Upper lobe of left lung (tissue), 6 donors: ENCODE results near the gene DCPS. TPM values are rescaled to one million over a fixed set of nuclear protein-coding genes. Genes with fewer than 3 reads are reported as not detected.
"Not testable (repeated sequence)": the region's sequence is repeated elsewhere in the genome, so short reads cannot be mapped to it uniquely, and the experiment has no call there.

ENCODE experiments used
- ATAC-seq, 2 donors: fragments of 200-7000 bp; cut with Tn5 transposase; one replicate each; pipeline ENCODE4 v1.9.1; 2022; ENCODE audit warnings: mild to moderate bottlenecking in 2 of 2, moderate library complexity in 2 of 2; ENCODE audit not compliant: low FRiP score in 2 of 2
- DNase-seq, 2 donors: peaks; one replicate each; pipeline ENCODE4 v3.0.0-alpha.2; 2019 to 2020
- H3K27ac ChIP-seq, 4 donors: fragments of 200-600 bp; sonication (generic); one replicate each; pipeline ENCODE4 v1.5.1; 2016 to 2019
- H3K27me3 ChIP-seq, 4 donors: fragments of 200-600 bp; sonication (generic); one replicate each; pipeline ENCODE4 v1.5.1; 2017 to 2019
- H3K36me3 ChIP-seq, 4 donors: fragments of 200-600 bp; sonication (generic); one replicate each; pipeline ENCODE4 v1.5.1; 2016 to 2019
- H3K4me1 ChIP-seq, 4 donors: fragments of 200-600 bp; sonication (generic); one replicate each; pipeline ENCODE4 v1.5.1; 2018 to 2019
- H3K4me3 ChIP-seq, 4 donors: fragments of 200-600 bp; sonication (generic); one replicate each; pipeline ENCODE4 v1.5.1; 2017 to 2019; ENCODE audit warnings: mild to moderate bottlenecking in 2 of 4, moderate library complexity in 1 of 4
- H3K9me3 ChIP-seq, 4 donors: fragments of 200-600 bp; sonication (generic); one replicate each; pipeline ENCODE4 v1.5.1; 2018 to 2019
- CTCF ChIP-seq, 6 experiments: fragments of 450-650 bp in 4 of 6; fragments of 200-600 bp in 2 of 6; sonication (generic) in 2 of 6; IDR thresholded peaks; one replicate each; pipeline ENCODE4 v1.5.1; 2016 to 2019; ENCODE audit warnings: antibody characterized with exemption in 6 of 6
- EP300 ChIP-seq, 4 donors: sonication (generic); formaldehyde crosslinking; IDR thresholded peaks; one replicate each; pipeline ENCODE4 v1.5.1; 2017; ENCODE audit warnings: antibody characterized with exemption in 4 of 4, control low read depth in 2 of 4
- POLR2A ChIP-seq, 4 donors: fragments of 450-650 bp; IDR thresholded peaks; one replicate each; pipeline ENCODE4 v1.5.1; 2016 to 2017; ENCODE audit warnings: antibody characterized with exemption in 4 of 4, mild to moderate bottlenecking in 2 of 4
- POLR2AphosphoS5 ChIP-seq, 2 donors: sonication (generic); formaldehyde crosslinking; IDR thresholded peaks; one replicate each; pipeline ENCODE4 v1.5.1; 2017; ENCODE audit warnings: antibody characterized with exemption in 2 of 2
- WGBS, 2 donors: methylation state at CpG; one replicate each; pipeline ENCODE4 v1.1.5; 2017 to 2018; 5-methylcytosine and 5-hydroxymethylcytosine counted together
- total RNA-seq, 6 donors: library from RNA; depleted of rRNA in 4 of 6; stranded (reverse); fragments of >200 nt in 4 of 6; gene quantifications; one replicate each; pipeline versions ENCODE4 v1.1.0 to v1.2.1, GENCODE V29; 2016 to 2021
- donor health status: DM: no; HTN: no; CAD: no; lungs with moderate emphysema.
- donor health status: DM: no; HTN: yes; CAD: no; lungs with severe emphysema.

DCPS gene
- total RNA-seq, 6 donors from 2014 or later = 6.3 to 21.4 (median 14.1) TPM

DNA sequence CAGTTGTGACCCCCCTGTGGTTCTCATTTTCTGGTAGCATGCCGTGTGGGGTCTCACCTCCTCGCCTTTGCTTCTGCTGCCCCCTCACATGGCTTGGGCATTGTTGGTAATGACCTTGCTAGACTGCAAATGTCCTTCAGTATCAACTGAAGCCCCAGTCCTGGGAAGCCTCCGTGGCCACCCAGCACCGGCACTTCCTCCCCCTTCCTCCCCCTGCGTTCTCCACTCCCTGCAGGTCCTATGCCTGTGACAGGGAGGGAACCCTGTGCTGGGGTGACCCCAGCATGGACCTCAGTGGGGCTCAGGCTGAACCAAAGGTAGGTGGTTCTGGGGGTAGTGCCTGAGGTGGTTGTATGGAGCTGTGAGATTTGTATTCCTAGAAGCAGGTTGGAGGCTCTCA lies 57.5 kb downstream of the DCPS start:
- H3K36me3 ChIP-seq = no peaks in the 10 kb centered on the region
- no peaks in the 10 kb centered on the region for H3K9me3 ChIP-seq
- no peak overlapping the region for H3K27ac ChIP-seq
- TF ChIP-seq EP300 (IDR thresholded peaks at IDR 0.05) (no peak), POLR2AphosphoS5 (IDR thresholded peaks at IDR 0.05) (no peak), POLR2A (IDR thresholded peaks at IDR 0.05) (no peak), CTCF (IDR thresholded peaks at IDR 0.05) (no peak)
- H3K4me1 ChIP-seq = peaks cover 9 to 49% (median 21%) of the 10 kb centered on the region in 4 donors
- no peak for ATAC-seq
- 67 to 85% methylated on average over 5 of the region's 5 CpGs for WGBS, 2 donors
- no peaks in the 10 kb centered on the region for H3K27me3 ChIP-seq
- no peak overlapping the region for H3K4me3 ChIP-seq
- DNase-seq = no peak

DNA sequence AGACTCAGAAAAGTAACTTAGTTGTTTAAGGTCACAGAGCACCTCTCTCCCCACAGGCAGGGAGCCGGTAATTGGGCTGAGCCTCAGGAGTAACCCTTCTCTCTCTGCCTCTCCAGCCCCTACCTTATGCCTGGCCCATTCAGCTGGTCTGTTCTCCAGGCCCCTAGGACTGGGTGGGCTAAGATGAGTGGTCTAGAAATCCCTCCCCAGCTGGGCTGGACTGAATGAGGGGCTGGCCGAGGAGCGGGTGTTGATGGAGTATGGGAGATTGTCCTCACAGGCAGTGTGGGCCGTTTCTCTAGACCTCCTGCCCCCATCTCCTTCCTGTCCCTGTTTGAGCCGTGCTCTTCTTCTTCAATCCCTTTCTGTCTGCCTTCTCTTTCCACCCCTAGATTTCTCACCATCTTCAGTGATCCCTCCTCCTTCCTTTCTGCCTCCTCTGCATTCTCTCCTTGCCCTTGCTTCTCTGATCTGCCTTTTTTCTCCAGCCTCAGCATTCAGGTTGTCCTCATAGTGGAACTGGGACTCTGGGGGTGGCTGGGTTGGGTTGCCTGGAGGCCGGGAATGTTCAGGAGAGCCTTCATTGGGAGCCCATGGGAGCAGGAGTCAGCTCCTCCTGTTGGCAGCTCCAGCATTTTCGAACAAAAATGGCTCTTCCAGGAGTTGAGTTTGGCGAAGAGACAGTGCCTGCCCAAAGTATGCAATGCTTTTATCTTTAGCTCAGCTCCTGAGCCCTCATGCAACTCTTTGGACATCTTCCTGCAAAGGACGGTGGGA lies 59.2 kb downstream of the DCPS start:
- H3K27ac ChIP-seq = peak overlapping the region in 2 of 4 donors; percentile 12 to 64

DNA sequence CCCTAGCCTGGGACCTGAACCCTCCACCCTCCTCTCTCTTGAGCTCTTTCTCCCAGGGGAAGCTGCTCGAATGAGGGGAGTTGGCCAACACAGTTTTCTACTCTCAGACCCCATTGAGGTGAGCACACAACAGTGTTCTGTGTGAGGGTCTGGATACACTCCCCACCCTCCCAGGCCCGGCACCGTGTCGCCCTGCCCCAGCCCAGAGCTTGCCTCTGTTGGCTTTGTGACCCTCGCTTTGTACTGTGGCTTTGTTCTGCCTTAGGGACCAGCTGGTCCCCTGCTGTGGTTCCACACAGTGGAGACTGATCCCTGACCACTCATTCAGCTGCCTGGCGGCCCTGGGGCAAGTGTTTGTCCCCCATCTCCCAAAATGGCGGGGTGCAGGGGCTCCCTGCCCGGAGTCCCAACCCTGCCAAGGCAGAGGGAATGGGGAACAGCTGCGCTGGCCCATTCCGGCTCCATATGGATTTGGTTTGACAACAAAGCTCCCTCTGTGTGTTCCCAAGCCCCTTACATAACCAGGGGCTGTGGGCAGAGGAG lies 59.9 kb downstream of the DCPS start:
- no peak overlapping the region for H3K4me3 ChIP-seq
- peaks cover 12 to 44% (median 26%) of the 10 kb centered on the region in 4 donors for H3K4me1 ChIP-seq
- H3K27me3 ChIP-seq = no peaks in the 10 kb centered on the region
- no peaks in the 10 kb centered on the region for H3K9me3 ChIP-seq
- ATAC-seq = no peak
- peak in 1 of 2 donors; percentile 39 for DNase-seq
- 89 to 94% methylated on average over 8 to 9 of the region's 10 CpGs for WGBS, 2 donors
- no peak for TF ChIP-seq CTCF (IDR thresholded peaks at IDR 0.05)
- TF ChIP-seq POLR2AphosphoS5 (IDR thresholded peaks at IDR 0.05) = no peak
- TF ChIP-seq POLR2A (IDR thresholded peaks at IDR 0.05) = no peak
- TF ChIP-seq EP300 (IDR thresholded peaks at IDR 0.05) = no peak
- H3K36me3 ChIP-seq = no peaks in the 10 kb centered on the region
- H3K27ac ChIP-seq = peak overlapping the region in 2 of 4 donors; percentile 12 to 64

More for the DNA sequence above, 59.2 kb downstream of the DCPS start:
- DNase-seq (no peak), ATAC-seq (no peak)
- H3K36me3 ChIP-seq = no peaks in the 10 kb centered on the region
- peaks cover 8 to 44% (median 24%) of the 10 kb centered on the region in 4 donors for H3K4me1 ChIP-seq
- H3K9me3 ChIP-seq = no peaks in the 10 kb centered on the region
- H3K4me3 ChIP-seq = no peak overlapping the region
- WGBS, 2 donors = 75% methylated on average over 9 of the region's 9 CpGs
- H3K27me3 ChIP-seq = no peaks in the 10 kb centered on the region
- no peak for TF ChIP-seq POLR2A (IDR thresholded peaks at IDR 0.05)
- no peak for TF ChIP-seq EP300 (IDR thresholded peaks at IDR 0.05)
- TF ChIP-seq CTCF (IDR thresholded peaks at IDR 0.05) = no peak
- no peak for TF ChIP-seq POLR2AphosphoS5 (IDR thresholded peaks at IDR 0.05)

DNA sequence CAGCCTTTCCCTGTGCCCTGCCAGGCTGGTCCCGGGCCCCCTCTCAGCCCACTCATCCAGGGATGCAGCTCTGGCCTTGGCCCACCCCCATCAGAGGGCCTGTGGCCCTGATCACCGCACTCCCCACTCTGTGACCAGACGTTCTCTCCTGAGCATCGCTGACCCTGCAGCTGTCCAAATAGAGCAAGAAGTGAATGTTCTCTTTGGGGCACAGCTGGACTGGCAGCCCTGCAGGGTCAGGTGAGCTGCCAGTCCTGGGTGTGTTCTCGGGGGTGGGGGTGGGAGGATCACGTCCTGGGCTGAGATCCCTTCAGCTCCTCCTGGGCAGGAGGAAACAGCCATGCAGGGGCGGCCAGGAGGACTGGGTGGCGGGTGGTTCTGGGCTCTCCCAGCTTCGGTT lies 60.9 kb downstream of the DCPS start:
- H3K36me3 ChIP-seq, ATAC-seq, H3K27ac ChIP-seq, H3K27me3 ChIP-seq, H3K4me3 ChIP-seq, H3K9me3 ChIP-seq: not testable (repeated sequence)
- H3K4me1 ChIP-seq = peaks cover 14 to 40% (median 26%) of the 10 kb centered on the region in 4 donors
- 74% methylated on average over 4 of the region's 9 CpGs; no CpG with 5 or more reads in 1 of the 2 donors for WGBS, 2 donors
- DNase-seq = peak in 1 of 2 donors; percentile 32

DNA sequence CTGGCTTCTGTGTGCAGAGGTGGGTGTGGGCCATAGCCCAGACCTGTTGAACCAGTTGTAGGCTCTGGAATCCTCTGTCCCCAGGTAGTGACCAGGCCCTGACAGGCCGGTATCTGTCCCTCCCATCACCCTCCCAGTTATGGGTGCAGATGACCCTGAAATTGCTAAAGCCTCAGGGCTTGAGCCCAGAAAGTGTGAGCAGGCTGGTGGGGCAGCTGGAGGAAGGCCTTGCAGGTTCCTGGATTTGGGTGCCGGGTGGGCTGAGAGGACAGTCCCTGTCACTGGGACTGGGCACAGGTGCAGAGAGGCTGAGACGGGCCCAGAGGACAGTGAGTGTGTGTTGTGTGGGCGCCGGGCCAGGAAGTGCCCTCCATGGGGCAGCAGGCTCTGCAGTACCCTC lies 61.6 kb downstream of the DCPS start:
- WGBS, 2 donors = 60 to 80% methylated on average over 1 of the region's 5 CpGs
- DNase-seq = peak in 1 of 2 donors; percentile 74
- H3K4me3 ChIP-seq, H3K27me3 ChIP-seq, H3K36me3 ChIP-seq, H3K9me3 ChIP-seq: not testable (repeated sequence)
- peak overlapping the region in 3 of 4 donors; percentile 19 to 70 (median 64) for H3K27ac ChIP-seq
- H3K4me1 ChIP-seq = peaks cover 12 to 37% (median 25%) of the 10 kb centered on the region in 4 donors
- ATAC-seq = peak in 1 of 2 donors; percentile 22
